GM13976 (cell line): ENCODE results near the gene CCDC88B.

ENCODE experiments used
- DNase-seq: peaks from one replicate; pipeline ENCODE4 v3.0.0; 2012; ENCODE audit warnings: low spot score
- CTCF ChIP-seq: IDR thresholded peaks from 2 replicates; pipeline ENCODE4 v1.5.1; 2012; ENCODE audit warnings: borderline replicate concordance, mild to moderate bottlenecking; ENCODE audit not compliant: insufficient read depth; ENCODE audit errors: extremely low read depth, missing control alignments, control extremely low read depth
- in situ Hi-C: fragments of 300-500 bp; cut with MboI; formaldehyde crosslinking; loops from one replicate; pipeline ENCODE4 v1.12.0; 2022; ENCODE audit warnings: low sequenced_read_pairs, mixed read lengths, inconsistent platforms; ENCODE audit not compliant: unreplicated experiment

CCDC88B gene

GRCh38 chr11:64292460-64293254, 47.3 kb upstream of the CCDC88B start:
- TF ChIP-seq CTCF, result no peak

GRCh38 chr11:64294774-64295173, 45.2 kb upstream of the CCDC88B start:
- in situ Hi-C loops, result loop anchor here (25.0 kb wide), 1 partner anchor 307 kb away; the partner anchor contains the start of gene OTUB1

More at GRCh38 chr11:64292460-64293254, 47.3 kb upstream of the CCDC88B start:
- in situ Hi-C loops, result loop anchor here (25.0 kb wide), 1 partner anchor 305 kb away; the partner anchor contains the start of gene OTUB1
- no peak for DNase-seq

GRCh38 chr11:64295760-64296159, 44.2 kb upstream of the CCDC88B start:
- in situ Hi-C loops, result loop anchor here (25.0 kb wide), 1 partner anchor 308 kb away; the partner anchor contains the start of gene OTUB1
- no peak for TF ChIP-seq CTCF
- no peak for DNase-seq

More at GRCh38 chr11:64294774-64295173, 45.2 kb upstream of the CCDC88B start:
- no peak for DNase-seq
- no peak for TF ChIP-seq CTCF

GRCh38 chr11:64296236-64296635, 43.8 kb upstream of the CCDC88B start:
- no peak for DNase-seq
- in situ Hi-C loops, result loop anchor here (25.0 kb wide), 1 partner anchor 309 kb away; the partner anchor contains the start of gene OTUB1
- no peak for TF ChIP-seq CTCF

- in situ Hi-C loops, result loop anchor here (25.0 kb wide), 1 partner anchor 310 kb away; the partner anchor contains the start of gene OTUB1
- no peak for TF ChIP-seq CTCF
- no peak for DNase-seq
Measured at GRCh38 chr11:64296830-64297698, 42.9 kb upstream of the CCDC88B start.

GRCh38 chr11:64297699-64298358, 42.2 kb upstream of the CCDC88B start:
- in situ Hi-C loops, result loop anchor here (25.0 kb wide), 1 partner anchor 311 kb away; the partner anchor contains the start of gene OTUB1
- no peak for DNase-seq
- no peak for TF ChIP-seq CTCF
